NCI-H1694 (cell line): ENCODE measurements around the gene OR6J1.
"Not testable (repeated sequence)": the region's sequence is repeated elsewhere in the genome, so short reads cannot be mapped to it uniquely, and the experiment has no call there.

Experiments used
- DNase-seq: peaks from one replicate; lab custom pipeline; 2025; lab: John Stamatoyannopoulos, UW

Gene OR6J1

DNA sequence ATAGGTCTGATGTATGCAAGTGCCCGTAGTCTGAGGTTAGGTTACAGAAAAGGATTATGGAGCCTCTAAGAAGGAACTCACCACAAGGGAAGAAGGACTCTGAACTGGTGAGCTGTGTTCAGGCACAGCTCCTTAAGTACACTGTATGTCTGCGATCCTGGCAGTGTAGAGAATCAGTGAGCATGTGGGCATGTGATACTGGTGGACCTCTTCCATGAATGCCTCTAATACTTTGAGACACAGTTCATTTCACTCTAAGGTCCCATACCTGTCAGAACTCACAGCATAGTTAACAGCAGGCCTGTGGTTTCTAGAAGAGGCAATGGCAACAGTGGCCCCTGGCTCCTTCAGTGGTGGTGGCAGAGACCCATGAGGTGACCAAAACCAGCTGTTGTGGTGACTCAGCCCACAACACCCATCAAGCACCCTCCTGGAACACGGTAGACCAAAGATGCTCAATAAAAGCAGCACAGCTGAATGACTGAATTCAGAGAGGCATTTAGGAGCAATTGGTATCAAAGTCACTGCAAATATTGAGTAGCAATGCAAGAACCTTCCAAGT is 6.9 kb upstream of the OR6J1 start:
- no peak for DNase-seq

DNA sequence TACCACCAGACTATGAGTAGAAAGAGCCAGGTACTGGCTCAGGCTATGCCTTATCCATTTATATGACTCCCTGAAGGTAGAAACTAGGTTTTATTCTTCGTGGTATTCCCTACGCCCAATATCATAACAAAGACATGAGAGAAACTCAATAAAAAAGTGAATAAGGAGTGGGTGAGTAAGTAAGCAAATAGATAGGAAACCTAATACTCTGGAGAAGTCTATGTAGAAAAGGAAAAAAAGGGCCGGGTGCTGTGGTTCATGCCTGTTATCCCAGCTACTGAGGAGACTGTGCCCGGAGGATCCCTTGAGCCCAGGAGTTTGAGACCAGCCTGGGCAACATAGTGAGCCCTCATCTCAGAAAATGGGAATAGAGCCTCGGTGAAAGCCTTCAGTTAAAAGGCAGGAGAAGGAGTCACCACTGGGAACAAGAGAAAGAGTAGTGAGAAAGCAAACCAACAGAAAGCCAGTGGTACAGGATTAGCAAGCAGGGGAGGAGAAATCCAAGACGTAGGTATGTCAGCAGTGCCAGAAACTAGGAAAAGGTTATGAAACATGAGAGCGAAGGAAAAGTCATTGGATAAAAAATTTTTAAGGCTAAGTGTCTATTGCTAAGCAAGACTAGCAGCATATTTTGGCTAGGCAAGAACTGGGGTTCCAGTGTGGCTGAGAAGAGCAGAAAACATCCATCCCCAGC is 6.0 kb upstream of the OR6J1 start:
- no peak for DNase-seq

DNA sequence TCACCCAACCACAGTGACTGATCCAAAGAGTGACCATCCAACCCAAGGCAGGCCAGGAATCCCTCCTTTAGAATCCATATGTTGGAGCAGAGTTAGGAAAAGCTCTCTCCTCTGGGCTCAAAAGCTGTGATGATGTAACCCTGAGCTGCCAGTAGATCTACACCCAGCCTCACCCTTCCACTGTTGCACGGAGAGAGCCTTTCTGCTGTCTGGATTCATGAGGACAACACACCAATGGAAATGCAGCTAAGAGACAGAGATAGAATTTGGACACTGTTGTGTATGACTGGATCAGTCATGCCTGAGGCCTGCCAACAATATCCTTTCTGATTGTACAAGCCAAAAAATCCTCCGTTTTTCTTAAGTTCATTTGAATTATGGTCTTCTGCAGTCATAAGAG is 4.4 kb upstream of the OR6J1 start:
- DNase-seq = no peak

DNA sequence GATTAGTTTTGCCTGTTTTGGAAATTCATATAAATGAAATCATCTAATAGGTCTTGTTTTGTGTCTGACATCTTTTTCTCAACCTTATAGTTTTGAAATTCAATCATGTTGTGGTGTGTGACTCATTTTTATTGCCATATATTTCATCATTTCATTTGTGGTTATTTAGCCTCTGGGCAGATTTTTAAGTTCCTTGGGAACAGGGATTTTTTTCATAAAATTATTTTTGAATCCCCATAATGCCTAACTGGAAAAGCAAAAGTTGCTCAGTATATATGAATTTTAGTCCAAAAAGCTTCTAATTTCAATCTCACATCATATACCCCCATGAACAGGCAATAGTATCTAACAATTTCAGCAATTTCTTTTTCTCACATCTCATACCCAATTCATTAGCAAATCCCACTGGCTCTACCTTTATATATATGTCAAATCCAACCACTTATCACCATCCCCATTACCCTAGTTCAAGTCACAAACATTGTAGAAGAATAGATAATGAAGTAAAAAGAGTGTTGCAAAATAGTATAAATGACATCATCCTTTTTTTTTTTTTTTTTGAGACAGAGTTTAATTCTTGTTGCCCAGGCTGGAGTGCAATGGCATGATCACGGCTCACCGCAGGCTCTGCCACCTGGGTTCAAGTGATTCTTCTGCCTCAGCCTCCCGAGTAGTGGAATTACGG is 2.6 kb upstream of the OR6J1 start:
- no peak for DNase-seq

DNA sequence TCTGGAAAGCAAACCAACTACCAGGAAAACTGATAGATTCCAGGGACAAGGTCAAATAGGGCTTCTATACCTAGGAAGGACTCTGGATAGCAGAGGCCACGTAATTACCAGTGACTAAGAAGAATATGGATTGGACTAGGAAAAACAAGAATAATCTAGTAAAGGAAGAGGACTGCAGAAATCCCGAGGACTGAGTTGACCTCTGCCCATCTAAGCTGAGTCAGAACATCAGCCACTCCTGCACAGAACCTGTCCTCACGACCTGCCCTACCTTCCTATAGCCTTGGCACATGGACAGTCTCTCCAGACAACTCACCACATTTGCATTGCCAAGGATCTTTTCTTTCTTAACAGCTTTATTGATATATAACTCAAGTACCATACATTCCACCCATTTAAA is 2.3 kb downstream of the OR6J1 start:
- DNase-seq = no peak

DNA sequence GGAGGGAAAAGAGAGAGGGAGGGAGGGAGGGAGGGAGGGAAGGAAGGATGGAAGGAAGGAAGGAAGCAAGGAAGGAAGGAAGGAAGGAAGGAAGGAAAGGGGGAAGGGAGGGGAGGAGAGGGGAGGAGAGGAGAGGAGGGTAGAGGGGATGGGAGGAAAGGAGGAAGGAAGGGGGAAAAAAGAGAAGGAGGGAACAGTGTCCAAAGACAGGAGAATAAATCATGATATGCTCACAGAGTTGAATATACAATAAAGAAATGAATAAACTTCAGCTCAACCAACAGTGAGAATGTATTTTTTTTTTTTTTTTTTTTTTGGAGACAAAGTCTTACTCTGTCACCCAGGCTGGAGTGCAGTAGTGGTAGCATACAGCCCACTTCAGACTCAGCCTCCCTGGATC is 4.0 kb downstream of the OR6J1 start:
- DNase-seq = no peak

DNA sequence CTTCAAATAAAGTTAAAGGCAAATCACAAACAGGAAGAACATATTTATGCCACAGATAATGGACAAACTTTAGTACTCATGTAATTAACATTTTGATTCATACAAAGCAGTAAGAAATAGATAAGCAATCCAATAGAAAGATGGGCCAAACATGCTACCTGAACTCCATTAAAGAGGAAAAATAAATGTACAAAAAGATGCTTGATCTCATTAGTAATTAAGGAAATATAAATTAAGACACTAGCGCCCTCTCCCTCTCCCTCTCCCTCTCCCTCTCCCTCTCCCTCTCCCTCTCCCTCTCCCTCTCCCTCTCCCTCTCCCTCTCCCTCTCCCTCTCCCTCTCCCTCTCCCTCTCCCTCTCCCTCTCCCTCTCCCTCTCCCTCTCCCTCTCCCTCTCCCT is 8.2 kb downstream of the OR6J1 start:
- DNase-seq = not testable (repeated sequence)

DNA sequence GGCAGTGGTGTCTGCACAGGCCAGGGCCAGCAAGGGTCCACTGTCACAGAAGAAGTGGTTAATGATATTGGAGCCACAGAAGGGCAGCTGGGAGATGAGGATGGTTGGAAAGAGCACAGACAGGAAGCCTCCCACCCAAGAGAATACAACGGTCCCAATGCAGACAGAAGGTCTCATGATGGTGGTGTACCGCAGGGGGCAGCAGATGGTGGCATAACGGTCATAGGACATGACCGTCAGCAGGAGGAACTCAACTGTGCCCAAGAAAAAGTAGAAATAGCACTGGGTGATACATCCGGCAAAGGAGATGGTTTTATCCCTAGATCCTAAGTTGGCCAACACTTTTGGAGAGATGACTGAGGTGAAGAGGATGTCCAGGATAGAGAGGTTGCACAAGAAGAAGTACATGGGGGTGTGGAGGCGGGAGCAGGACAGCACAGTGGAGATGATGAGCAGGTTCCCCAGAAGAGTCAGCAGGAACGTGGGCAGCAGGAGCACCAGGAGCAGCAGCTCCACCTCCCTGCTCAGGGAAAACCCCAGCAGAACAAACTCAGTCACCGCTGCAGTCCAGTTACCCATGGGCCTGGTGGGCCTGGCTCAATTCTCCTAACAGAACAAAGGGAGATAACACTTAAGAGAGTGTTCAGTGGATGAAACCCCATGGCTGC is 9.8 kb downstream of the OR6J1 start:
- DNase-seq = no peak

DNA sequence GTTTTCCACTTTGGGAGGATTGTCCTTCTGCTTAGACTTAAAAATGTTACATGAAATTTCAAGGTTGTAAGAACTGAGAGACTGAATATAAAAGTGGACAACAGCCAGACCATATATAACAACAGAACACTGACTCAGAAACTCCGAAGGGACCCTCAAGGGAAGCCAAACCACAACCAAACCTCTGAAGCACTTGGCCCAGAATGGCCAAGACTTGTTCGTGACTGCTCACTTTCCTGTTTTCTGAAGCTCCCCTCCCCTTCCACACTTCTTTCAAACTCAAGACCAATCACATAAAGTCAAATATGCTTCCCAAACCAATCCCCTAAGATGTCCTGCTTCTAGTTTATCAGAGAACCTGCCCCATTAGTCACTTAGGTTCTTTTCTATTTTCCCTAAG is 13.7 kb downstream of the OR6J1 start:
- DNase-seq = no peak

DNA sequence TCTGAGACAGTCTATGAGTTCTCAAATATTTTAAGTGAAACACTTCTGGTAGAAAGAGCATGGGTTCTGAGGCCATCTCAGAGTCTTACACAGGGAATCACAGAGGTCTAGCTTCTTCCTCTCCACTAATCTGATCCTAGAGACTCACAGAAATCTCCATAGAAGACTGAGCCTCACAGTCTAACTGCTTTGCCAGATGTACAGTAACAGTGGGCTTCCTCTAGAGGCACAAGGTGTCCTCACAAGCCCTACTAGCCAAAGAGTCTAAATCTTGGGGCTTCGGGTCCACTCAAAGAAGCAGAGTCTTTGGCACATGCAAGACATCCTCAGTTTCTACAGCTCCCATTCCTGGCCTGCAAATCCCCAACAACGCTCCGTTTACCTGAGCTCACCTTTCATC is 14.1 kb downstream of the OR6J1 start:
- DNase-seq = no peak

DNA sequence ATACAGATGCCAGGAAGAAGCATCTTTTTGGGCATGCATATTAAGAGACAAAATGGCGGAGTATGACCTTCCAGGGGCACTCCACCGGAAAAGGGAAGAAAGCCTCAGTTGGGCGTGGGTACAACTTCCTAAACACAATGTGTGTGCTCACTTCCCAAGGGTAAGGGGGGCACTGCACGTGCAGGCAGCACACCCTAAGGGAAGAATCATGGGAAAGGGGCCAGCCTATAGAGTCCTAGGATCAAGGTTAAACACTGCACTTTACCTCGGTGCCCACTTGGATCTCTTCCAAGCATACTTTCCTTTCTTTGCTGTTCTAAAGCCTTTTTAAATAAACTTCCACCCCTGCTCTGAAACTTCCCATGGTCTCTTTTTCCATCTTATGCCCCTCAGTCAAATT is 14.8 kb downstream of the OR6J1 start:
- DNase-seq = no peak

DNA sequence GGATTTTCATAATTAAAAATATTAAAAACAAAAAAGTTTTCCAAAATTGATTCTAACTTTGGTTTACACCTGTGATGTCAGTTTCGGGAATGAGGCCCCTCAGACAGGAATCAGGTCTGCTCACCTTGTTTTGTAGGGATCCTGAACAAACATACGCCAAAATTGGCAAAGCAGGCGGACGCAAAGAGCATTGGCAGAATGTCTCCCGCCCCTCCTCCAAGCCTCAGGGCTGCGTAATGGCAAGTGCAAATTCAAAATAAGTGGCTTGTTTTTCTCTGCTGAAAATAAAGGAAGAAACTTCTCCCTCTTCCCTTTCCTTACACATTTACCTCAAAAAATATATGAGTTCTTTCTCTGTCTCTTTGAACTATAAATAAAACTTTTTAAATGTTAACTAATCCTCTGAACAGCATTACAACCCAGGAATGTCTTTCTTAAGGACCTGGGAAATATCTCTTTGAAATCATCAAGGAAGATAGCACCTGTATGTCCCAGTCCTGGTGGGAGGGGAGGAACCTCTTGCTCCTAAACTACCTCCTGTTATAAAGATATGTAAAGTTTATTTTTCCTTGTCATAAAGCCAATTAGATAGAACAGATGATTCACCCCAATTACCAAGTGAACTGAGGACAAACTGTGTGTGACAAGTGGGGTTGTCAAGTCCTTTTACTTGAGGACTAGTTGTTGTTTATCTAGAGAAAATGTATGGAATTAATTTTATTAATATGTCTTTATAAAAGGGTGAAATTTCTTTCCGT is 16.5 kb downstream of the OR6J1 start:
- DNase-seq = no peak

DNA sequence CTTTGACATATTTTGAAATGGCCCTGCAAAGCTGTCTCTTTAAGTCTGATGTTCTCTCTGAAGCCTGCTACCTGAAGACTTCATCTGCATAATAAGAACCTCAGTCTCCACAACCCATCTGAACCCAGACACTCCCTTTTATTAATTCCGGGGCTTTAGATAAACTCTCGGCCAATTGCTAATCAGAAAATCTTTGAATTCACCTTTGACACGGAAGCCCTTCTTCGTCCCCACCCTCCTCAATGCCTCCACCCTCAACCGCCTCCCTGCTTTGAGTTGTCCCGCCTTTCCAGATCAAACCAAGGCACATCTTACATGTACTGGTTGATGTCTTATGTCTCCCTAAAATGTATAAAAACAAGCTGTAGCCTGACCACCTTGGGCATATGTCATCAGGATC is 17.6 kb downstream of the OR6J1 start:
- DNase-seq = no peak

DNA sequence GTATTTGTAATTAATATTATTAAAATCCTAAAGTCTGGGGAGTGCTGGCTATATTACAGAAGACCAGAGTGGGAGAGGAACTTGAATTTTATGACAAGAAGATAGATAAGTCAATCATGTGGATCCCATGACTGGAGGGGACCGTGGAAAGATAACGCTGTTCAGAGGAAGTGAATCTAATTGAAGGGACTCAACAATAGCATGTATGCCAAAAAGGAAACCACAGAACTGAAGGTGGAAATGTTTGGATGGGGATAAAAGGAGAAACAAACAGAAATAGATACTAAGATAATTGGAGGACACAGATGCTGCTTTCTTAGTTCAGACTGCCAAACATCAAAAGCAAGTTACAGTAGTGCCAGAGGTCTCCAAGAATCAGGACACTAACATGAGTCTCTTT is 21.1 kb downstream of the OR6J1 start:
- DNase-seq = no peak

DNA sequence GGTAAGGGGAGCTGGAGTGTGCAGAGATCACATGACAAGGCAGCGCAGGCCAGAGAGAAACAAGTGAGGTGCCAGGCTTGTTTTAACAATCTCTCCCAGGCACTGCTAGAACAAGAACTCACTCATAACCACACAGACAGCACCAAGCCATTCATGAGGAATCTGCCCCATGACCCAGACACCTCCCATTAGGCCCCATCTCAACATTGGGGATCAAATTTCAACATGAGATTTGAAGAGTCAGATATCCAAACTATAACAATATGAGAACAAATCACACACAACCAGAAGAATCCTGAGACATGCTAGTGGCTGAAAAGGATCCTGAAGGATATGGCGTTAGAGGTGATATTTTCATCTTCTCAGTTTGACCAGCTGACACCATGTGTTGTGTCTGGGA is 21.9 kb downstream of the OR6J1 start:
- no peak for DNase-seq

DNA sequence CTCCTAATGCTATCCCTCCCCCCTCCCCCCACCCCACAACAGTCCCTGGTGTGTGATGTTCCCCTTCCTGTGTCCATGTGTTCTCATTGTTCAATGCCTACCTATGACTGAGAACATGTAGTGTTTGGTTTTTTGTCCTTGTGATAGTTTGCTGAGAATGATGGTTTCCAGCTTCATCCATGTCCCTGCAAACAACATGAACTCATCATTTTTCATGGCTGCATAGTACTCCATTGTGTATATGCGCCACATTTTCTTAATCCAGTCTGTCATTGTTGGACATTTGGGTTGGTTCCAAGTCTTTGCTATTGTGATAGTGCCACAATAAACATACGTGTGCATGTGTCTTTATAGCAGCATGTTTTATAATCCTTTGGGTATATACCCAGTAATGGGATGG is 28.4 kb downstream of the OR6J1 start:
- not testable (repeated sequence) for DNase-seq

DNA sequence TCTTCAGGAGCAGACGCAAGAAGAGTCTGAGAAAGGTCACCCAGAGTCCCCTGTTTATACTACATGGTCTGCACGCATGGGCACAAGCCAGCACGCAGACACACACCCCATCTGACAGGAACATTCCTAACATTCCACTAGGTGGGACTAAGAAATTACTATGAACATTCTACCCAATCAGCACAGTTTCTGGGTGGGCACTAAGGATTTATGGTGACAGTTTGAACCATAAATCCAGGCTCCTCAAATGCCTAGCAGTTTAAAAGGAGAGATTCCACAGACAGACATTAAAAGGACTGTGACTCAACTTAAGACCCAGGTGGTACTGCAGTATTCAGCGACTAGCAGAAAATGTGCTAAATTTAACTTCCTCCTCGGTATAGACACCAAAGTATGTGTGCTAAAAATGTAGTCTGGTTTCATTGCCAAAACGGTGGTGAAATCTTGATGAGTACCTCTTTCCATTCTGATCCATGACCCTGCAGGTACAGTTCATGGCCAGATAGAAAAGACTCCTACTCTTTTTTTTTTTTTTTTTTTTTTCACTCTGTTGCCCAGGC is 29.8 kb downstream of the OR6J1 start:
- DNase-seq = no peak

DNA sequence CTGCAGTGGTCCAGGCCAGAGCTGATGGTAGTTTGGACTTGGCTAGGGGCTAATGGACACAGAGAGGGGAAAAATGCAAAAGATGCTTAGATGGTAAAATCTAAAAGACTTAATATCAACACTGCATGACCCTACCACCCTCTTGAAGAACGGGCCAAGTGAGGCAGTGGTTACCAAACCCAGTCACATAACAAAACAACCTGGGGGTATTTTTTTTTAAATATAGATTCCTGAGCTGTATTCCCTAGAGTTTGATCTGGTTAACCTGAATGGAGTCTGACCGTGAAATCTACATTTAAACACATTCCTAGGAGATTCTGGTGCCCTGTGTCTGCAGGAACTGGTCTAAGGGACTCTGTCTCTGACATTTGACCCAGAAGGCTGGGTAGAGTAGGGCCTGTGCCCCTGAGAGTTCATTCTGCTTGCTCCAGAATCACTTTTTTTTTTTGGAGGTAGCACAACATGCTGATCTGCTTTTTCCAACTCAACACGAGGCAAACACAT is 30.4 kb downstream of the OR6J1 start:
- no peak for DNase-seq

DNA sequence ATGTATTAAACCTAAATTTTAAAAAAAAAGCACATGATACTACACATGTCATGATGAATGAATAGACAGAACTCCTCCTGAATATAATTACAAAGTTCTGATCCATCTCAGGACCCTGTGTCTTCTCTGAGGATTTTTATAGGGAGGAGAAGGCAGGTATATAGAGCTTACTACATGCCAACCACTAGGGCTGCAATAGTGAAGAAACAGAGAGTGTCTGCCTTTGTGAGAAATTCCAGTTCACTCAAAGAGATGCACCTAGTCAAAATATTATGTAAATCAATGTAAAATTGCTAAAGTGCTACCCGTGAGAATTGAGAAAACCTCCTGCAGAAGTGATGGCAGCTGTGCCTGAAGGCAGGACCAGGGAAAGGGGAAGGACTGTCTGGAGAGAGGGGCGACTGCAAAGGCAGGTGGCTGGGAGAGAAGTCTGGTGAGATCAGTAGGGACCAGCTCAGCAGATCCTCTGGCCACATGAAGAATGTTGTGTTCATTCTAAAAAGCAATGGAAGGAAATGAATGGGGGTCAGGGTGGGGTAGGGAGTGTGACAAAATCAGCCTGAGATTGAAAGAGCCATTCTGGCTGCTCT is 31.0 kb downstream of the OR6J1 start:
- DNase-seq = no peak

DNA sequence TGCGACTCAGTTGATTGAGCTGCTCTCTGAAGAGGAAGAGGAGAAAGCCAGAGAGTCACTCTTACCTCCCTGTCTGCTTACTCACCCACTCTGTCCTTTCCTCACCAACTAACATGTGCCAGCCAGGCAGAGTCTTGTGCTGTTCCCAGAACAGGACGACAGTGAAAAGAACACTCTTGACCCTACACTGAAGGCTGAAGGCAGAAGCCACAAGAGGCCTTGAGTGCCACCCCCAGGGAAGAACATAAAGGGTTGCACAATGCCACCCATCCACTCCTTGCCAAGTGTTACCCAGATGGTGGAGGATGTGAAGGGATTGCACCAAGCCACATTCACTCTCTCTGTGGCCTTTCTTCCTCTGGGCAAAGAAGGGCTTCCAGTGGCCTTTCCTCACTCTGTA is 33.2 kb downstream of the OR6J1 start:
- DNase-seq = no peak

DNA sequence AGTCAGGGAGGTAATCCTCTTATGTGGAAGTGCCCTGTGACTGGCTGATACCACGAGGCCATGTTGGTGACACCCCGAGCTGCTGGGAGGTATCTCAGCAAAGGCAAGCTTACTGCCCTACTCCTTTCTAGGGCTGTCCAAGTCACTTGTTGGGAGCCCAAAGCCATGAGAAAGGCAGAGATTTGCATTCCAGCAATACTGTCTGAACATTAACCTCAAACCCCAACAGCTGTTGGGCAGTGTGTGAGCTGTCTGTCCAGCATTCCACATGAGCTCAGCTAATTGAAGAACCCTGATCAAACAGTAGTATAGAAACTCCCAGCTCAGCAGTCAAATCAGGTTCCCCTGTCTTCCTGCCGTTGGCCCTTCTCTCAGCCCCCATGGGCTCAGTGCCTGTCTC is 36.9 kb downstream of the OR6J1 start:
- no peak for DNase-seq

DNA sequence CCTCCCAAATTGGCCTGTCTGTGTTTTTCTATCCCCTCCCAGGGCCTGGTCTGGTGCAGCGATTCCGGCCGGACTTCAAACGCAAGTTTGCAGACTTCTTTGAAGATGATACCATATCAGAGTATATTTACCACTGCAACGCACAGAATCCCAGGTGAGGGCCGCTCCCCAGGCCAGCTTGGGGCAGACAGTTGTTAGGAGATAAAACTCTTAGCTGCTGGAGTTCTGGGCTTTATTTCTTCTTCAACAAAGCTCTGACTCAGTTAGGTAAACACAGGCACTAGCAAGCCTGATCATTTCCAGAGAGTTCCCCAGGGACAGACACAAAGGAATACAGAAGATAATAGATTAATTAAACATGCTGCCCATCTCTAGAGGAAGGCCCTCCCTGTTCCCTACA is 37.8 kb downstream of the OR6J1 start:
- no peak for DNase-seq
